NCI-H2196 (cell line): ENCODE results near the gene CDK5RAP3.

Experiments
- DNase-seq: peaks from one replicate; lab custom pipeline; 2025; ENCODE audit not compliant: unreplicated experiment; lab: John Stamatoyannopoulos, UW

CDK5RAP3 gene

GRCh38 chr17:48022901-48023300 is 52.0 kb downstream of the CDK5RAP3 start:
- no peak for DNase-seq

- DNase-seq, result peak; percentile 89
These were observed 52.7 kb downstream of the CDK5RAP3 start for GRCh38 chr17:48023400-48024148.

- peak; percentile 60 for DNase-seq
These were observed 53.5 kb downstream of the CDK5RAP3 start for GRCh38 chr17:48024149-48025039.

GRCh38 chr17:48025040-48025903 is 54.4 kb downstream of the CDK5RAP3 start:
- peak; percentile 95 for DNase-seq

GRCh38 chr17:48025904-48026501 is 55.1 kb downstream of the CDK5RAP3 start:
- DNase-seq, result no peak

GRCh38 chr17:48026502-48027321 is 55.8 kb downstream of the CDK5RAP3 start:
- peak; percentile 93 for DNase-seq

GRCh38 chr17:48027322-48027981 is 56.5 kb downstream of the CDK5RAP3 start:
- no peak for DNase-seq

GRCh38 chr17:48028736-48029135 is 57.8 kb downstream of the CDK5RAP3 start:
- DNase-seq, result no peak

- no peak for DNase-seq
These were observed 59.6 kb downstream of the CDK5RAP3 start for GRCh38 chr17:48030531-48030930.
